Left kidney (tissue), 2 donors: Measurements from ENCODE around the gene MRM2. TPM values are rescaled to one million over a fixed set of nuclear protein-coding genes. Genes with fewer than 3 reads are reported as not detected.

Experiments used
- DNase-seq: peaks from one replicate; pipeline ENCODE4 v3.0.0-alpha.2; 2013
- polyA plus RNA-seq: library from polyadenylated mRNA; unstranded; fragments of 120-200 nt; gene quantifications from one replicate; pipeline ENCODE4 v1.2.1, GENCODE V29; 2013; ENCODE audit not compliant: insufficient read length

MRM2 gene
- polyA plus RNA-seq, 1 donor, result 40.3 TPM

DNA sequence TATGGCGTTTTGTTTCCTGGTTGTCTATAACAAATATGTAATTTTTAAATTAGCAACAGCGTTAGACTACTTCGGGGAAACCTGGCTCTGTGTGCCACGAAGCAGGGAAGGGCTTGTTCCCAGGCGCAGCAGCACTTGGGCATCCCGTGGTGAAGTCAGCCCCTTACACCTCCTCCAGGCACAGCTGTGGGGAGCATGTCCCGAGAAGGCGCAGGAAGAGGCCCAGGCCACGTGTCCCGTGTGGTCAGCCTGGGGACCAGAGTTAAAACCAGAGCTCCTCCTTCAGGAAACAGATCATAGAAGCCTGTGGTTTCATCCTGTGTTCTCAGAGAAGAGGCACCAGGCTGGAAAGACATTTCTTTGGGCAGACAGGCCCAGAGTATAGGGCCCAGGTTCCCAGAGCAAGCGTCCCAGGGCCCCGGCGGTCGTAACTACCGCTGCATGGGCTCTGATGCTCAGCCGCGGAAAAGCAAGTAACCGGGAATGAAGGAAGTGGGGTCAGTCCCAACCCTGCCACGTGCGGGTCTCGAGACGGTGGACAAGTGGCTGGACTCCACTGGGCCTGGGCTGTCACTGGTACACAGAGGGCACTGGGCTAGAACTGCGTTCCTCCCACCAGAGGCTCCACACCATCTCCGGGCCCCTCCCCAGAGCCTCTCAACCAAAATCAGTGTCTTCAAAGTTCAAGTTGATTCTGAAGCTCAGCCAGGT, 7.1 kb upstream of the MRM2 start:
- no peak for DNase-seq

DNA sequence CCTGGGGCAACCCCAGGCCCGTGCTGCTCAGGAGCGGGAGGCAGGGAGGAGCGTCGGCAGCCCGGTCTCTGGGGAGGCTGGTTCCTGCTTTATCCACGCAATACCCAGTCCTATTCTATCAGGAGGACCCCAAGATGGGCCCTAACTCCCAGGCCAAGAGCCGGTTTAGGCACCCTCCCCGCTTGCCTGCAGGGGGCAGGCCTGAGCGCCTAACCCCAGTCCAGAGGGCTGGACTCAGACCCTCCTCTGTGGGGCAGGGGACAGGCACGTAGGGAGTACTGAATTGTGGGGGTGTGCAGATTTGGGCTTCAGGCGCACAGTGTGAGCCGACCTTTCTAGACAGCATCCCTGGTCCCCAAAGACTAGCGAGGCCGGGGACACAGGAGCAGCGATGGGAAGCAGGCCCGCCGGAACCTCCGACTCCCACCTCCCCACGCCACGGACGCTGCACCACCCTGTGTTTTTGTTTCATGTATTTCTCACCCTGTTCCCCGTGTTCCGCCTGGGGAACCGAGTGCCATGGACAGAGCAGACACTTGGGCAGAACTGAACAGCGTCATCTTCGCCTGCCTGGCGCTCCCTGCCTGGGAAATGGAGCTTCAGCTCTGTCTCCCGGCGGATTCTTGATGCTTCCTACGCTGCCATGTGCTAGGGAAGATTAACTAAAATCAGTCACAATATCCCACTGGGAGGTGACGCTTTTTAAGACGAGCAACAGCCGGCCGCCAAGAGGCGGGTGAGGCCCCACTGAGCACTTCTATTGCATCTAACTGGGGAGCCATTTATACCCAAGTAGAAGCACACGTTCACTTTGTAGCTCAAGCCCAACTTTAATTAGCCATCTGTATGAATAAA, 5.4 kb upstream of the MRM2 start:
- no peak for DNase-seq

DNA sequence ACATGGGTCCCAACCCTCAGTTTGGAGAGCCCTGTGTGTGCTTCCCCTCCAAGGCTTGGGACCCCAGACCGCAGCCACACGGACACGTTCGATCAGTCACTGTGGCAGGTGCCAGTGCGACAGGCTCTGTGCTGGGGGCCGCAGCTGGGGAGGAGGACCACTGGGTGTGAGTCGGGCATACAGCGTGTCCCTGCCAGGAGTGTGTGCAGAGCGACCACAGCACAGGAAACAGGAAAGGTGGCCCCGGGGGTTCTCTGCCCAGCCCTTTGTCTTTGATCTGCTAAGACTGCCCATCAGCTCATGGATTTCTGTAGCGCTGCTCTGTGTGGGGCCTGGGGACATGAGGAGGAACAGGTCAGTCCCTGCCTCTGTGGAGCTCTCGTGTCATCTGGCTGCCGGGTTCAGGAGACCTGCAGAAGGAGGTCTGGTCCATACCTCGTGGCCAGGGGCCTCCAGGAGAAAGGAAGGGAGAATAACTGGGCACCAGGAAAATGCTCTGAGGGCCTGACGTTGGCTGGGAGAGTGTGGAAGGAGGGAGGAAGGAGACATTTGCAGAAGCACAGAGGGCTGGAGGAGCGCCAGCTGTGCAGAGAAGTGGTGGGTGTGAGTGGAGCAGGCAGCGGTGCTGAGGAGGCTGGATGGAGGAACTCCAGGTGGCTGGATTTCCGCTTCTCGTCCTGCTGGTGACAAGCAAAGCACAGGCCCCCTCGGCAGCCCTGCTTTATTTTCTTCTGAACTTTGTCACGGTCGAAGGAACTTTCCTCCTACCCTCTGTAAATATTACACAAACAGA, 4.1 kb upstream of the MRM2 start:
- no peak for DNase-seq

DNA sequence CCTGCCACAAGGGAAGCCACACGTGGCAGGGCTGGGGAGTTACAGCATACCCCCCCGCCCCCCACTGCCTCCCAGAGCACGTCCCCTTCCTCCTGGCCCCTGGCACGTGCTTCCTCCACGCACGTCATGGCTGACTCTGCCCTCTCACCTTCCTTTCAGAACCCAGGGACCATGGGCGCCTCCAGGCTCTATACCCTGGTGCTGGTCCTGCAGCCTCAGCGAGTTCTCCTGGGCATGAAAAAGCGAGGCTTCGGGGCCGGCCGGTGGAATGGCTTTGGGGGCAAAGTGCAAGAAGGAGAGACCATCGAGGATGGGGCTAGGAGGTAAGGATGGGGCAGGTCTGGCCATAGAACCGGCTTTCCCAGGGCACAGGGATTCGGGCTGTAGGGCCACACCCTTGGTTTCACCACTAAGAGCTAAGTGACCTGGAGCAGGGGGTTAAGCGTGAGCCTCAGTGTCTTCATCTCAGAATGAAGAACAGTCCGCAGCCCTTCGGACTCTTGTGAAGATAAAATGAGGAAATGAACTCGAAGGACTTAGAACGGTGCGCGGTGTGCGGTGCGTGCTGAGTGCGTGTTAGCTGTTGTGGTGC, 2.5 kb upstream of the MRM2 start:
- no peak for DNase-seq

DNA sequence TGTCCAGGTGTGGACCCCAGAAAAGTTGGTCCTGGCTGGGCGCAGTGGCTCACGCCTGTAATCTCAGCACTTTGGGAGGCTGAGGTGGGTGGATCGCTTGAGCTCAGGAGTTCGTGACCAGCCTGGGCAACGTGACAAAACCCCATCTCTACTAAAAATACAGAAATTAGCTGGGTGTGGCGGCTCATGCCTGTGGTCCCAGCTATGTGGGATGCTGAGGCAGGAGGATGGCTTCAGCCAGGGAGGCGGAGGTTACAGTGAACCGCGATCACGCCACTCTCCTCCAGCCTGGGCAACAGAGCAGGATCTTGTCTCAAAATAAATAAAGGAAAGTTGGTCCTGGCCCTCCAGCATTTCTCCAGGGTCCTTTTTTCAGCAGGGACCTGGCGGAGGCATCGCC, 1.5 kb upstream of the MRM2 start:
- no peak for DNase-seq

DNA sequence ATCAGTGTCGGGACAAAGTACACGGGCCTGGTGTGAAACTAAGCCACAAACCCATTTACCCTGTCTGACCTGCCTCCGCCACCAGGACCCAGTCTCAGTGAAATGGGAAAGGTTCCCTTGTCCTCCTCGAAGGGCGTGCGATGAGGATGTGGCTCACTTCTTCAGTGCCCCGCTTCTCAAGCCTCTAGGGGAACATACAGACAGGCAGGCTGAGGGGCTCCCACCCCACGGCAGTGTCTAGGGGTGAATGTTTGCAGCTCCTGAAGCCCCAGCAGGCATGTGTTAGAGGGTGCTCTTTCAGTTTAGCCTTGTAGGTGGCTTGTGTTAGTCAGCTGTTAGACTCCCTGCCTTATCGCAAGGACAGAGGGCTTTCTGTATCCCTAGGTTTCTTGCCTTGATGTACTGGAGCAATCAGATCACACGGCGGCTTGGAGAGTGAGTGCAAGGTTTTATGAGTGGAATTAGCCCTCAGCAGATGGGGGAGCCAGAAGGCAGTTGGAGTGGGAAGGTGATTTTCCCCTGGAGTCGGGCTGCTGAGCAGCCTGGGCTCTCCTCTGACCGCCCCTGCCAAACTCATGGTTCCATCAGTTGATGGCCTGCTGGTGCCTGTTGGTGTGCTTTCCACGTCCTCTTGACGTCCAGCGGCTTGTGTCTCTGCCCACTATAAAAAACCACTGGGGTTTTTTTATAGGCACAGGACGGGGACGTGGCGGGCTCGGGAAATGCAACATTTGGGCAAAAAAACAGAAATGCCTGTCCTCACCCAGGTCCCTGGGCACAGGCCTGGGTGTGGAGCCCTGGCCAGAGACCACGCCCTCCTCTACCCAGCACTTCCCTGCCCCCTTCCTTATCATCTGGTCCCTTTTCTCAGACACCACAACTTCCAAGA, 780 bp upstream of the MRM2 start:
- no peak for DNase-seq

DNA sequence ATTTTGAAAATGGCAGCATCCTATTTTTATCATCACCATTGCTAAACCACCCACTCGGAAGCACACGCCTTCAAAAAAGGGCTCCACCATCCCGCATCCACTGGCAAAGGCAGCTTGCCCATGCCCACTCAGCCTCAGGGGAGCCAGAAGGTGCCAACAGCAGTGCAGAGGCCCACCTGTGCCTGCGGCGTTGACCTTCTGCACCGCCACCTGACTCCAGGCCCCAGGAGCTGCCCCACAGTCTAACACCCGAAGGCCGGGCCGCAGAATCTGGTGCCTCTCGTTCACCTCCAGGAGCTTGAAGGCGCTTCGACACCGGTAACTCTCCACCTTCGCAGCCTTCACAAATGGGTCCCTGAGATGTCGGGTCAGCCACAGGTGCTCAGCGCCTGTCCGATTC, 2.8 kb downstream of the MRM2 start:
- DNase-seq, result no peak

DNA sequence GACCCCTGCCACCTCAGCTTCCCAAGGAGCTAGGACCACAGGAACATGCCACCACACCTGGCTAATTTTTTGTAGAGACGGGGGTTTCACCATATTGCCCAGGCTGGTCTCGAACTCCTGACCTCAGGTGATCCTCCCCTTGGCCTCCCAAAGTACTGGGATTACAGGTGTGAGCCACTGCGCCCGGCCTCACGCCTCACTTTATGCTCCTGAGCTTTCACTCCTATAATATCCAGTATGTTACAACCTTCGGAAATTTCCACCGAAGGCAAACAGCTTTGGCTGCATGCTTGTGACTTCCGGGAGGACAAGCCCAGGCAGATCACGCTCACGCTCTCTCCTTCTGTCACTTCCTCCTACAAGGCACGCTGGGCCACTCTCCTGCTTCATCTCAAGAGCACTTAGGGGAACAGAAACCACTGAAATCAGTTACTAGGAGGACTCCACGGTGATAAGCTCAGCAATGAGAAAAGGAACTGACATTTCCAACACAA, 4.8 kb downstream of the MRM2 start:
- no peak for DNase-seq

DNA sequence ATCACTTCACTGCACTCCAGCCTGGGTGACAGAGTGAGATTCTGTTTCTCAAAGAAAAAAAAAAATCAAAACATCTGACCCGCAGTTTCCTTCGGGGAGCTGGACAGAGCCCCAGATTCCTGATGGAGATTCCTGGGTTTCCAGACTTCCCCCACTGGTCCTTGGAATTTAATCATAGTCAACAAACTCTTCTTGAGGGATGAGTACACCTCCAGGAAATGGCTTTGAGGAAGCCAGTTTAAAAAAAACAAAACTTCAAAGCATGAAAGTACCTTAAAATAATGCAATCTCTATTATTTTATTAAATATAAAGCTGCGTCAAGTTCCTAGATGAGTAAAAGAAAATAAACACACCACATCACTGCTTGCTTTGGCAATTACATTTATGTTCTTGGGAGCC, 8.1 kb downstream of the MRM2 start:
- no peak for DNase-seq

DNA sequence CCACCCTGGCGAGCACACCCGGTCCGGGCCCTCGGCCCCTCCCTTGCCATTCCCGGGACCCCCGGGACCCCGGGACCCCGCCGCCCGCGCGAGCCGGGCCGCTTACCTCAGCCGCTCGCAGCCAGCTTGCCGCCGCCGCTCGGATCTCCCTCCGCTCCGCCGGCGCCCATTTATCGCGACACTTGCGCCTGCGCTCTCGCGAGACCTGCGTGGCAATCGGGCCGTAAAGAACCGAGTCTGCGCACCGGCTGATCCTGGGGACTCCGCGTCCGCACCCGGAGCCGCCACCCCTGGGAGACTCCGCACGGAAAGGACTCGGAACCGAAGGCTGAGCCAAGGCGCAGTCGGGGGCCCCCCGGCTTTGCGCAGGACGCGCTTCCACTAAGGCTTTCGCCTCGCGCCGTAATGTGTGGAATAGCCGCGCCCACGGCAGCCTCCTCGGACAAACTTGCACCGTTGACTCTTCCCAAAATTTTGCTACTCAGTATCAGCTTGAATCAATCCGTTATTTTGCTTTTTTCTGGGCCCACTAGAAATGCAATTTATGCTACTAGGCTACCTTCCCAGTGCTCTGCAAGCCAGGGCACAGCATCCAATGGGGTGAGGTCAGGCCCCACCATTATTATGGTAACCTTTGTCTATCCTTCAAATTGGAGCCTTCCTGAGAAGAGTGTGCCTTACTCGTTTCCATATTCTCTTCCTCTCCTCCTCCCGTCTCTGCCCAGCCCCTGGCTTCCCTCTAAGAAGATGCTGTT, 9.1 kb downstream of the MRM2 start, which contains the start of gene MAD1L1:
Gene MAD1L1 (minus strand): TSS at position 180 of the 755 bp plus-strand sequence. CDS start 2,812 bp downstream, outside the sequence.
- peak; percentile 86 for DNase-seq

DNA sequence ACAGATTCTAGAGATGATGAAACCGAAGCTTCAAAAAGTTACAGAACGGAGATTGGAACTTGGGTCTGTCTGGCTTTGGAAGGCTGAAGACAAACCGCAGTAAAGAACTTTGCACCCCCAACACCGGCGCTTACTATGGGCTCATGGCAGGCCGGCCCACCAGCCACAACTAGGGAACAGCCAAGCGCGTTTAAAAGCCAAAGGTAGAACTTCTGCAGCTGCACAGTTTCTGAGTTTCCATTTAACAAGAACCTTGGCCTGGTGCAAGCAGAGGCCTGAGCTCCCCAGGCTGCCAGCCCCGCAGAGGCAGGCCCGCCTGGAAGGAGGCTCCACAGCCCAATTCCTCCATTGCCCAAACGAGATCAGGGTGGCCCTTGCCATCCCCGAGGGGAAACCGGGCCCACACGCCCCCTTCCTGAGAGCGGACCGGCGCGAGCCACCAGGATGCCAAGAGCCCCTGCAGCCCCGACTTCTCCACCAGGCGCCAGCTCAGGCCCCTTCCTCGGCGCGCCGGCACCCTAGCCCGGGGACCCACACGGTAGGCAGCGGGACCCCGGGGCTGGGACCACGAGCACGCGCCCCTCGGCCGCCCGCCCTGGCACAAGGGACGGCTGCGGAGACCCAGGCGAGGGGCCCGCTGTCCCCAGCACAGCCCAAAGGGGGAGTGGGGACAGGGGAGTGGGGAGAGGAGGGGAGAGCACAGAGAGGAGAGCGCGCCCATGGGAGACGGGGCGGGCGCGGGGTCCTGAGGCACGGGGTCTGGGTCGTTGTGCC, 9.8 kb downstream of the MRM2 start:
- no peak for DNase-seq

DNA sequence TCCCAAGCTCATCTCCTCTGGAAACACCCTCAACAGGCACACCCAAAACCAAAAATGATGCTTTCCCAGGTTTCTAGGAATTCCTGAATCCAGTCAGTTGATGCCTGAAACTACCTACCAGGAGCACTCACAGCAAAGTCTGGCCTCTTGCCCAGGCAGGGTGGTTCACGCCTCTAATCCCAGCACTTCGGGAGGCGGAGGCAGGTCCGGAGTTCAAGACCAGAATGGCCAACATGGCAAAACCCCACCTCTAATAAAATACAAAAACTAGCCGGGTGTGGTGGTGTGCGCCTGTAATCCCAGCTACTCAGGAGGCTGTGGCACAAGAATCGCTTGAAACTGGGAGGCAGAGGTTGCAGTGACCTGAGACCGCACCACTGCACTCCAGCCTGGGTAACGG, 11.1 kb downstream of the MRM2 start:
- no peak for DNase-seq

DNA sequence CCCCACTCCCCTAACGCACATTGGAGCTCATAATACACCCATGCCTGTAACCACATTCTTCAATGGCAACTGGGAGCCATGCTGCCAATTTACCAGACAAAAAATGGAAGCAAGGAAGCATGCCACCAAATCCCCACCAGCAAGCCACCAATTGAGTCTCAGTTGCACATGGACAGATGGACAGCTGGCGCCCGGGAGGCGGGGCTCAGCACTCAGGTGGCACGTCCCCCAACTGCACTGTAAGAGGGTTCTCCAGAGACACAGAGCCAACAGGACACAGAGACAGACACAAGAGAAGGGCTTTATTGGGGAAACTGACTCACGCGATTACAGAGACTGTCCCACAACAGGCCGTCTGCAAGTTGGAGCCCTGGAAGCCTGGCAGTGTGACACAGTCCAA, 11.8 kb downstream of the MRM2 start:
- DNase-seq, result no peak

DNA sequence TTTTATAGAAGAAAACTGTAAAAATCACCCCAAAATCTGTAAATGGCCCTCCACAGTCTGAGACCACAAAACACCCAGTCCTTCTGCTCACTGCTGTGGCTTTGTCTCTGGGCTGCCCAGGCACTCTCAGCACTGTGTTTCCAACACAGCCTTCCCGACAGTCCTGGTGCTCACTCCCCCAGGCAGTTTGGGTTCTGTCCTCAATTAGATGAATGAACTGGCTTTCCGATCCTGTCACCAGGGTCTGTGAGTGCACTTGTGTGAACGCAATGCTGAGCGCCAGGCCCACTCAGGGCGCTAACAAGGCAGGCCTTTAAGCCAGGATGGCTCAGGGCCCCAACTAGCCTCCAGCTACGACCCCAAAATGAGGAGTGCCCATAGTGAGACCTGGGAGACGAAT, 12.5 kb downstream of the MRM2 start:
- no peak for DNase-seq

DNA sequence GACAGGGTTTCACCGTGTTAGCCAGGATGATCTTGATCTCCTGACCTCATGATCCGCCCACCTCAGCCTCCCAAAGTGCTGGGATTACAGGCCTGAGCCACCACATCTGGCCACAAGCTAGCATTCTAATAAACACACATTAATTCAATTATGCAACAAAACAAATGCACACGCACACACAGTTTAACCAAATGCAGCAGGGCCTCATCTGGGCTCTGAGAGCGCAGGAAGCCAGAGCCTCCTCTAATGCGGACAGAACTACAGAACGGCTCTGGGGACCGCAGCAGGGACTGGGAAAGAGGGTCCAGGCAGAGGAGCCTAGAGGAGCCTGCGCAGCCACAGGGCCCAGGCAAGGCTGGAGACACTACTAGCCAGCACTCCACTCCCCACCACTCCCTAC, 13.1 kb downstream of the MRM2 start:
- no peak for DNase-seq

DNA sequence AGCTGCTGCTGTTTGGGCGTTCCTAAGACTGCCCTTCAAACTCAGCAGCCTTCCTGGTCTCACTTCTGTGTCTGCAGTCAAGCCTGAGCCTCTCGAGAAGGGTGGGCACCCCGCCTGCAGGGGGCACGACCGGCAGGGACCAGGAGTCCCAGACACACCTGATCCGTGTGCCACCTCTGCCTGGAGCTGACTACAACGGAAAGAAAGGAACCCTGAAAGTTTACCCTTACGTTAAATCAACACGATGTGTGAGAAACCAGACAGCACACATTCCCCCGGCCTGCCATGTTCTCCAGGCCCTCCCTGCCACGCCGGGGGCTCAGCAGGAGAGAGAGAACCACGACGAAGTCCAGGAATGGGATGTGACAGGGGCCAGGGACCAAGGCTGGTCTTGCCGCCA, 14.3 kb downstream of the MRM2 start:
- no peak for DNase-seq

DNA sequence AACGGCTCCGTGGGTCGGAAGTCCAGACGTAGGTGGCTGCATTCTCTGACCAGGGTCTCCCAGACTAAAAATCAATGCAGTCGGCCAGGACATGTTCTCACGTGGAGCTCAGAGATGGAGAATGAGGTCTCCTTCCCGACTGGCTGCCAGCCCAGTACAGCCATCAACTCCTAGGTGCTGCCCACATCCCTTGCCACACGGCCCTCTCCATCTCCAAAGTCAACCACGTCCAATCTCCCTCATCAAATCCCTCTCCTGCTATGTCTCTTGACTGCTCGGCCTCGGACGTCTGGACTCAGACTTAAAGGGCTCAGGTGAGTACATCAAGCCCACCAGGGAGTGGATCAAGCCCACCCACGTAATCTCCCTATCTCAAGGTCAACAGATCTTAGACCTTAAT, 16.2 kb downstream of the MRM2 start:
- no peak for DNase-seq

DNA sequence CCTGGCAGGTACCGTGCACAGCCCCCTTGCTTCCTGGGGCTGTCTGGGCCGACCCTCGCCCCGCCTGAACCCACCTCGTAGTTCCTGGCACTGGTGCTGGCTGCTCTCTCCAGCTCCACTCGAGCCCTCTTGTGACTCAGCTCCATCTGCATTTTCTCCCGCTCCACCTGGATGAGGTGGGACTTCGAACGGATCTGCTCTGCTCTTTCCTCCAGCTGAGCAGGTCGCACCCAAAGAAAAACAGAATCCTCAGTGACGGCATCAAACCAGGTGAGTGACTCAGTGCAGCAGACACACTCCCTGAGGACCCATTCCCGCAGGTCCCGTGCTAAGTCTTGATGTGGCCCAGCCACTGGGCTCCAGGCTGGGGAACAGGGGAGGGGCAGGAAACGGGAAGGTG, 16.7 kb downstream of the MRM2 start:
- no peak for DNase-seq

DNA sequence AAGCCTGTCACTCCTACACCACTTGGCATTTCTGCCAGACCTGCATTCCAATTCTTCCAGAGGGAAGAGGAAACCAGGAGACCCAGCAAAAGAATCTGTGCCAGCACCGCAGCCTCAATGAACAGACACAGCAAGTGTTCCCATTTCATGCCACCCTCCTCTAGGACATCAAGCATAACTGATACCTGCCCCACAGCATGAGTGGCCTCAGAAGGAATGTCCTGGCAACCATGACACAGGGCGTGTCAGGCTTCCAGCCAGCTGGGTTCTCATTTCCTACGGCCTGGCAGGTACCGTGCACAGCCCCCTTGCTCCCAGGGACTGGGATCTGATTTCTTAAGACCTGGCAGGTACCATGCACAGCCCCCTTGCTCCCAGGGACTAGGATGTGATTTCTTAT, 17.1 kb downstream of the MRM2 start:
- no peak for DNase-seq
